Putamen (tissue), 1 donor: Measurements from ENCODE around the gene BCDIN3D.

Experiments used
- DNase-seq: peaks from one replicate; pipeline ENCODE4 v3.0.0-alpha.2; 2016; ENCODE audit warnings: low spot score

BCDIN3D gene

DNA sequence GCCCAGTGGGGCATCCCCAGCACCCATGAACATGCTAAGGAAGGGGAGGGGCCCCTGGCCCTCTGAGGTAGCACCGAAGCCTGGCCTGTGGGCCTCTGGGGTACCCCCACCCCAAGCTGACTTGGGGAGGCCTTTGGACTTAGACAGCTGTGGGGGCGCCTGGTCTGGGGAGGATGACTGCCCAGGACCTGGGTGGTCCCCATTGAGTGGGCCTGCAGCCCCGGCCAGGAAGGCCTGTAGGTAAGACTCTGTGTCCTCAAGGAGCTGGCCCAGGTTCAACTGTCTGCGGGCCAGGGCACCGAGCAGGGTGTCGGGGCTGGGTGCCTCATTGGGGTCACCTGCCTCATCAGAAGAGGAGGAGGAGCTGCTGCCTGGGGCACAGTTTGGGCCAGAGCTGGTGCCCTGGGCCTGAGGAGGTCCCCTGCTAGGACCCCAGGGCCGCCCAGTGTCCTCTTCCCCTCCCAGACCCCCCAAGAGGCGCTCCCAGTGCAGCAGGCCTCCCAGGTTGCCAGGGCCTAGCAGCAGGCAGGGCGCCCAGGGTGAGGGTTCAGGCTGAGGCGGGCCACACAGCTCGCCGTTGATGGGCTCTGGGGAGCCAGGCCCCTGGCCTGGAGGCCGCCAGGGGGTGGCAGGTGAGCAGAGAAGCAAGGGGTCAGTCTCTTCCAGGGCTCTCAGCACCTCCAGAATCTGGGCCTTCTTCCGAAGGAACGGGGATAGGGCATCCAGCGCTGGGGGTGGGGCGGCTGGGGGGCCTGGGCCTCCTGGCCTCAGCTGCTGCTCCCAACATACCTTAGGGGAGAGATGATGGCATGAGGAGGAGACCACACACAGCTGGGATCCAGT, 46.1 kb downstream of the BCDIN3D start:
- DNase-seq, result no peak

- no peak for DNase-seq
Measured at GRCh38 chr12:49796155-49796554, 46.8 kb downstream of the BCDIN3D start.

GRCh38 chr12:49795654-49796105, 47.2 kb downstream of the BCDIN3D start:
- no peak for DNase-seq

- DNase-seq, result no peak
Measured at GRCh38 chr12:49794811-49795653, 47.9 kb downstream of the BCDIN3D start.

DNA sequence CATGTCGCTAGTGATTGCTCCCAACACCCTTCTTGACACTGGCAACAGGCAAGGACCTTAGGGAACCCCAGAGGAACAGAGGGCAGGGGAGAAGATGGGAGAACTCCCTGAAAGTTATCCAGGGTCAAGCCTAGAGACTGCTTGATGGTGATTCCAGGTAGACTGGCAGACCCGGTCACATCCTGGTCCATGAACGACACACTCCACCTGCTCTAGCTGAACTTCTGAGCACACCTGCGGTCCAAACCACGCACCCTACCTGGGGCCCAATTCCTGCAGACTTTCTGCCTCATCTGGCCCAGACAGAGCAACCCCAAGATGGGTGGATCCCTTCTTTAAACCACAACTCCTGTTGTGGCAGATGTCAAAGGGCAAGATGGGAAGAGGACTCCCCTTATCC, 48.9 kb downstream of the BCDIN3D start:
- DNase-seq, result no peak

- no peak for DNase-seq
Measured at GRCh38 chr12:49793620-49794019, 49.3 kb downstream of the BCDIN3D start.

- DNase-seq, result no peak
Measured at GRCh38 chr12:49792976-49793580, 49.8 kb downstream of the BCDIN3D start.

GRCh38 chr12:49792181-49792970, 50.5 kb downstream of the BCDIN3D start:
- no peak for DNase-seq

- DNase-seq, result no peak
Measured at GRCh38 chr12:49791700-49792099, 51.2 kb downstream of the BCDIN3D start.

- no peak for DNase-seq
Measured at GRCh38 chr12:49790741-49791555, 52.0 kb downstream of the BCDIN3D start.

DNA sequence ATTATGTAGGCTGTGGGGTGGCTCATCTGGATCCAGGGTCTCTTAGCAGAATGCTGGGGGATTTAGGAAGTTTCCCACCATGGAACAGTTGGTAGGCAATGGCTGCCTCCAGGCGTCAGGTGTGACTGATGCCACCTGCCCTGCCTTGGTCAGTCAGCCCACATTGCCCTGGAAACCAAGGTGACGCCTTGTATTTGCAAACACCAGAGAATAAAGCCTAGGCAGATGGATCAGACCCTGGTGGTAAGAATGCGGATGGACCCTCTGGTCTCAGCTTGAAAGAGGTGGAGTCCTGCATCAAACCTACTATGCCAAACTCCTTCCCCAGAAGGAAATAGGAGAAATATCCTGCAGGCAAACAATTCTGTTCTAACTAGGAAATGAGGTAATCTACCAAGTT, 52.9 kb downstream of the BCDIN3D start:
- no peak for DNase-seq

DNA sequence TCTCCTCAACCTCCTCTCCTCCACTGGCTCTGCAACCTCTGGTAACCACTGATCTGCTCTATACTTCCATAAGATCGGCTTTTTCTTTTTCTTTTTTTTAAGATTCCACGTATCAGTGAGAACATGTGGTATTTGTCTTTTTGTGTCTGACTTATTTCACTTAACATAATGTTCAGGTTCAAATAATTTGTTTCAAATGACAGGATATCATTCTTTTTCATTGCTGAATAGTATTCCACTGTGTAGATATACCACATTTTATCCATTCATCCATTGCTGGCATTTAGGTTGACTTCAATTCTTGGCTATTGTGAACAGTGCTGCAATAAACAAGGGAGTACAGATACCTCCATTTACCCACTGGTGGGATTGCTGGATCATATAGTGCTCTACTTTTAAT, 55.2 kb downstream of the BCDIN3D start:
- no peak for DNase-seq
